ENCODE measurements around the gene DPPA3.
"Not testable (repeated sequence)": the region's sequence is repeated elsewhere in the genome, so short reads cannot be mapped to it uniquely, and the experiment has no call there.

DPPA3 gene

GRCh38 chr12:7711133-7711532 lies at the start of gene DPPA3:
Gene DPPA3 (plus strand): TSS chr12:7711433. CDS start chr12:7711571, 138 bp downstream.
- no peak for DNase-seq (ENCODE audit: low read depth in 4 of 4, low spot score in 1 of 4)

GRCh38 chr12:7661741-7662140 lies 49.5 kb upstream of the DPPA3 start:
- DNase-seq (ENCODE audit: low read depth in 4 of 4, low spot score in 1 of 4): no peak

- no peak for DNase-seq (ENCODE audit: low read depth in 4 of 4, low spot score in 1 of 4)
Measured at GRCh38 chr12:7666595-7666994, 44.6 kb upstream of the DPPA3 start.

GRCh38 chr12:7667125-7667524 lies 44.1 kb upstream of the DPPA3 start:
- DNase-seq (ENCODE audit: low read depth in 4 of 4, low spot score in 1 of 4): no peak

GRCh38 chr12:7668171-7668570 lies 43.1 kb upstream of the DPPA3 start:
- DNase-seq (ENCODE audit: low read depth in 4 of 4, low spot score in 1 of 4): no peak

GRCh38 chr12:7675455-7675854 lies 35.8 kb upstream of the DPPA3 start:
- not testable (repeated sequence) for DNase-seq (ENCODE audit: low read depth in 4 of 4, low spot score in 1 of 4)

- not testable (repeated sequence) for DNase-seq (ENCODE audit: low read depth in 4 of 4, low spot score in 1 of 4)
Measured at GRCh38 chr12:7677432-7677888, 33.8 kb upstream of the DPPA3 start.

GRCh38 chr12:7678744-7679143 lies 32.5 kb upstream of the DPPA3 start:
- DNase-seq (ENCODE audit: low read depth in 4 of 4, low spot score in 1 of 4): no peak

GRCh38 chr12:7679251-7680045 lies 31.8 kb upstream of the DPPA3 start:
- DNase-seq (ENCODE audit: low read depth in 4 of 4, low spot score in 1 of 4): no peak

GRCh38 chr12:7681535-7681934 lies 29.7 kb upstream of the DPPA3 start:
- DNase-seq (ENCODE audit: low read depth in 4 of 4, low spot score in 1 of 4): no peak

- no peak for DNase-seq (ENCODE audit: low read depth in 4 of 4, low spot score in 1 of 4)
Measured at GRCh38 chr12:7693793-7694192, 17.4 kb upstream of the DPPA3 start.

GRCh38 chr12:7694556-7695236 lies 16.5 kb upstream of the DPPA3 start:
- no peak for DNase-seq (ENCODE audit: low read depth in 4 of 4, low spot score in 1 of 4)

GRCh38 chr12:7695237-7695560 lies 16.0 kb upstream of the DPPA3 start:
- DNase-seq (ENCODE audit: low read depth in 4 of 4, low spot score in 1 of 4): no peak

GRCh38 chr12:7695566-7696197 lies 15.6 kb upstream of the DPPA3 start, which contains the start of gene GDF3:
Gene GDF3 (minus strand): TSS chr12:7695775. CDS start chr12:7695728, 47 bp downstream.
- no peak for DNase-seq (ENCODE audit: low read depth in 4 of 4, low spot score in 1 of 4)

- no peak for DNase-seq (ENCODE audit: low read depth in 4 of 4, low spot score in 1 of 4)
Measured at GRCh38 chr12:7705846-7706245, 5.4 kb upstream of the DPPA3 start.

GRCh38 chr12:7709969-7710675 lies 1.1 kb upstream of the DPPA3 start:
- no peak for DNase-seq (ENCODE audit: low read depth in 4 of 4, low spot score in 1 of 4)

GRCh38 chr12:7712841-7713442 lies 1.7 kb downstream of the DPPA3 start:
- no peak for DNase-seq (ENCODE audit: low read depth in 4 of 4, low spot score in 1 of 4)

GRCh38 chr12:7716381-7716780 lies 5.1 kb downstream of the DPPA3 start:
- DNase-seq (ENCODE audit: low read depth in 4 of 4, low spot score in 1 of 4): no peak

GRCh38 chr12:7719946-7720730 lies 8.9 kb downstream of the DPPA3 start:
- no peak for DNase-seq (ENCODE audit: low read depth in 4 of 4, low spot score in 1 of 4)

GRCh38 chr12:7723926-7724325 lies 12.7 kb downstream of the DPPA3 start:
- DNase-seq (ENCODE audit: low read depth in 4 of 4, low spot score in 1 of 4): no peak
